ENCODE results near the gene SLC26A3. TPM values are rescaled to one million over a fixed set of nuclear protein-coding genes. Genes with fewer than 3 reads are reported as not detected.
A peak's percentile ranks its signal among the peaks of the same experiment; 100 is the strongest.

SLC26A3 gene
- total RNA-seq, 2 experiments from 2014 or later = not detected

- Mint-ChIP-seq H3K27ac (no peak overlapping the region), H3K9me3 (no peaks in the 10 kb centered on the region), H3K4me1 (ENCODE audit: low read depth) (no peaks in the 10 kb centered on the region), H3K27me3 (ENCODE audit: low read depth) (no peaks in the 10 kb centered on the region), H3K4me3 (no peak overlapping the region), H3K36me3 (ENCODE audit: low read depth) (no peaks in the 10 kb centered on the region)
- no peak for DNase-seq
- intact Hi-C loops (cut with micrococcal nuclease) = no loop called here
- CTCF ChIA-PET = no interaction called here
Measured at GRCh38 chr7:107836237-107837144, 33.5 kb upstream of the SLC26A3 start.

GRCh38 chr7:107834401-107834800 is 31.4 kb upstream of the SLC26A3 start:
- Mint-ChIP-seq H3K36me3 (ENCODE audit: low read depth) (no peaks in the 10 kb centered on the region), H3K4me1 (ENCODE audit: low read depth) (no peaks in the 10 kb centered on the region), H3K27me3 (ENCODE audit: low read depth) (peaks cover 5% of the 10 kb centered on the region), H3K9me3 (no peaks in the 10 kb centered on the region), H3K4me3 (no peak overlapping the region), H3K27ac (no peak overlapping the region)
- CTCF ChIA-PET = interaction anchor here (0.7 to 1.1 kb wide), 2 partner anchors 14 to 18 kb away, joined by 3 read pairs; no protein-coding TSS in a partner anchor
- intact Hi-C loops (cut with micrococcal nuclease) = no loop called here
- DNase-seq = no peak

GRCh38 chr7:107833684-107834106 is 30.7 kb upstream of the SLC26A3 start:
- CTCF ChIA-PET = no interaction called here
- no peaks in the 10 kb centered on the region for H3K4me1 Mint-ChIP-seq (ENCODE audit: low read depth)
- H3K27ac Mint-ChIP-seq = no peak overlapping the region
- no peaks in the 10 kb centered on the region for H3K9me3 Mint-ChIP-seq
- no peaks in the 10 kb centered on the region for H3K36me3 Mint-ChIP-seq (ENCODE audit: low read depth)
- peaks cover 5% of the 10 kb centered on the region for H3K27me3 Mint-ChIP-seq (ENCODE audit: low read depth)
- no peak overlapping the region for H3K4me3 Mint-ChIP-seq
- intact Hi-C loops (cut with micrococcal nuclease) = no loop called here
- no peak for DNase-seq

GRCh38 chr7:107830420-107830819 is 27.4 kb upstream of the SLC26A3 start:
- CTCF ChIA-PET = no interaction called here
- Mint-ChIP-seq H3K4me1 (ENCODE audit: low read depth) (no peaks in the 10 kb centered on the region), H3K4me3 (no peak overlapping the region), H3K27ac (no peak overlapping the region), H3K36me3 (ENCODE audit: low read depth) (no peaks in the 10 kb centered on the region), H3K9me3 (no peaks in the 10 kb centered on the region), H3K27me3 (ENCODE audit: low read depth) (peaks cover 5% of the 10 kb centered on the region)
- intact Hi-C loops (cut with micrococcal nuclease) = no loop called here
- DNase-seq = no peak

- H3K4me1 Mint-ChIP-seq (ENCODE audit: low read depth) = no peaks in the 10 kb centered on the region
- intact Hi-C loops (cut with micrococcal nuclease) = no loop called here
- H3K36me3 Mint-ChIP-seq (ENCODE audit: low read depth) = no peaks in the 10 kb centered on the region
- no peak for DNase-seq
- no peak overlapping the region for H3K4me3 Mint-ChIP-seq
- peaks cover 5% of the 10 kb centered on the region for H3K27me3 Mint-ChIP-seq (ENCODE audit: low read depth)
- H3K9me3 Mint-ChIP-seq = no peaks in the 10 kb centered on the region
- CTCF ChIA-PET = no interaction called here
- H3K27ac Mint-ChIP-seq = no peak overlapping the region
Measured at GRCh38 chr7:107828540-107828939, 25.5 kb upstream of the SLC26A3 start.

GRCh38 chr7:107827501-107827900 is 24.5 kb upstream of the SLC26A3 start:
- intact Hi-C loops (cut with micrococcal nuclease) = no loop called here
- CTCF ChIA-PET = no interaction called here
- no peak for DNase-seq
- Mint-ChIP-seq H3K4me1 (ENCODE audit: low read depth) (no peaks in the 10 kb centered on the region), H3K36me3 (ENCODE audit: low read depth) (no peaks in the 10 kb centered on the region), H3K4me3 (no peak overlapping the region), H3K27ac (no peak overlapping the region), H3K27me3 (ENCODE audit: low read depth) (peaks cover 5% of the 10 kb centered on the region), H3K9me3 (no peaks in the 10 kb centered on the region)

- H3K36me3 Mint-ChIP-seq (ENCODE audit: low read depth) = no peaks in the 10 kb centered on the region
- H3K4me3 Mint-ChIP-seq = no peak overlapping the region
- no peak overlapping the region for H3K27ac Mint-ChIP-seq
- H3K4me1 Mint-ChIP-seq (ENCODE audit: low read depth) = no peaks in the 10 kb centered on the region
- CTCF ChIA-PET = no interaction called here
- DNase-seq = no peak
- intact Hi-C loops (cut with micrococcal nuclease) = no loop called here
- H3K27me3 Mint-ChIP-seq (ENCODE audit: low read depth) = peaks cover 5% of the 10 kb centered on the region
- H3K9me3 Mint-ChIP-seq = no peaks in the 10 kb centered on the region
Measured at GRCh38 chr7:107826451-107826850, 23.4 kb upstream of the SLC26A3 start.

- H3K36me3 Mint-ChIP-seq (ENCODE audit: low read depth) = no peaks in the 10 kb centered on the region
- H3K9me3 Mint-ChIP-seq = no peaks in the 10 kb centered on the region
- H3K27ac Mint-ChIP-seq = no peak overlapping the region
- CTCF ChIA-PET = no interaction called here
- no peaks in the 10 kb centered on the region for H3K4me1 Mint-ChIP-seq (ENCODE audit: low read depth)
- intact Hi-C loops (cut with micrococcal nuclease) = no loop called here
- H3K27me3 Mint-ChIP-seq (ENCODE audit: low read depth) = no peaks in the 10 kb centered on the region
- DNase-seq = no peak
- H3K4me3 Mint-ChIP-seq = no peak overlapping the region
Measured at GRCh38 chr7:107824858-107825257, 21.8 kb upstream of the SLC26A3 start.

GRCh38 chr7:107818622-107819021 is 15.6 kb upstream of the SLC26A3 start:
- no peak overlapping the region for H3K4me3 Mint-ChIP-seq
- CTCF ChIA-PET = no interaction called here
- H3K36me3 Mint-ChIP-seq (ENCODE audit: low read depth) = no peaks in the 10 kb centered on the region
- H3K27me3 Mint-ChIP-seq (ENCODE audit: low read depth) = peaks cover 2% of the 10 kb centered on the region
- intact Hi-C loops (cut with micrococcal nuclease) = loop anchor here (5.0 to 10.0 kb wide), 3 partner anchors 256 to 1454 kb away; partner anchors contain the start of genes COG5 and DUS4L
- DNase-seq = no peak
- no peak overlapping the region for H3K27ac Mint-ChIP-seq
- H3K4me1 Mint-ChIP-seq (ENCODE audit: low read depth) = peaks cover 27% of the 10 kb centered on the region
- peaks cover 2% of the 10 kb centered on the region for H3K9me3 Mint-ChIP-seq

- H3K27ac Mint-ChIP-seq = peak overlapping the region; percentile 1
- no peak for DNase-seq
- H3K27me3 Mint-ChIP-seq (ENCODE audit: low read depth) = peaks cover 2% of the 10 kb centered on the region
- CTCF ChIA-PET = interaction anchor here (0.9 to 1.5 kb wide), 4 partner anchors 22 to 73 kb away, joined by 3 to 8 read pairs (median 3); no protein-coding TSS in a partner anchor
- peaks cover 2% of the 10 kb centered on the region for H3K9me3 Mint-ChIP-seq
- intact Hi-C loops (cut with micrococcal nuclease) = loop anchor here (5.0 to 10.0 kb wide), 3 partner anchors 254 to 1451 kb away; partner anchors contain the start of genes COG5 and DUS4L
- no peaks in the 10 kb centered on the region for H3K36me3 Mint-ChIP-seq (ENCODE audit: low read depth)
- no peak overlapping the region for H3K4me3 Mint-ChIP-seq
- H3K4me1 Mint-ChIP-seq (ENCODE audit: low read depth) = peaks cover 32% of the 10 kb centered on the region
Measured at GRCh38 chr7:107816011-107816566, 13.1 kb upstream of the SLC26A3 start.

- Mint-ChIP-seq H3K27ac (no peak overlapping the region), H3K4me3 (no peak overlapping the region), H3K27me3 (ENCODE audit: low read depth) (peaks cover 2% of the 10 kb centered on the region), H3K9me3 (peaks cover 2% of the 10 kb centered on the region), H3K36me3 (ENCODE audit: low read depth) (no peaks in the 10 kb centered on the region), H3K4me1 (ENCODE audit: low read depth) (peaks cover 32% of the 10 kb centered on the region)
- intact Hi-C loops (cut with micrococcal nuclease) = loop anchor here (1.0 to 10.0 kb wide), 8 partner anchors 59 to 1451 kb away; partner anchors contain the start of genes COG5 and DUS4L
- peak; percentile 47 for DNase-seq
- CTCF ChIA-PET = interaction anchor here (1.0 to 1.5 kb wide), 3 partner anchors 52 to 72 kb away, joined by 3 to 8 read pairs (median 3); no protein-coding TSS in a partner anchor
Measured at GRCh38 chr7:107815254-107815882, 12.3 kb upstream of the SLC26A3 start.

GRCh38 chr7:107813524-107813923 is 10.5 kb upstream of the SLC26A3 start:
- Mint-ChIP-seq H3K4me3 (no peak overlapping the region), H3K36me3 (ENCODE audit: low read depth) (no peaks in the 10 kb centered on the region), H3K27ac (no peak overlapping the region), H3K27me3 (ENCODE audit: low read depth) (no peaks in the 10 kb centered on the region), H3K9me3 (peaks cover 2% of the 10 kb centered on the region), H3K4me1 (ENCODE audit: low read depth) (peaks cover 32% of the 10 kb centered on the region)
- peak; percentile 65 for DNase-seq
- intact Hi-C loops (cut with micrococcal nuclease) = loop anchor here (10.0 kb wide), 2 partner anchors 639 to 1449 kb away; no protein-coding TSS in a partner anchor
- CTCF ChIA-PET = interaction anchor here (0.9 kb wide), 1 partner anchor 152 kb away, joined by 3 read pairs; no protein-coding TSS in a partner anchor

Measured in activated naive CD4-positive, alpha-beta T cell treated with anti-CD3 and anti-CD28 coated beads for 36 hours (primary cell).